Heart right ventricle (tissue), 16 donors: ENCODE data around the gene WWP2. TPM values are rescaled to one million over a fixed set of nuclear protein-coding genes. Genes with fewer than 3 reads are reported as not detected.
"Not testable (repeated sequence)": the region's sequence is repeated elsewhere in the genome, so short reads cannot be mapped to it uniquely, and the experiment has no call there.

ENCODE experiments used
- ATAC-seq, 8 donors: fragments of 200-7000 bp; cut with Tn5 transposase; one replicate each; pipeline ENCODE4 v1.9.1; 2020; ENCODE audit warnings: mild to moderate bottlenecking in 8 of 8, moderate library complexity in 8 of 8, moderate number of reproducible peaks in 1 of 8
- DNase-seq, 2 donors: peaks; one replicate each; pipeline ENCODE4 v3.0.0-alpha.2; 2020
- H3K27ac ChIP-seq, 10 donors: fragments of 200-600 bp; sonication (generic) in 2 of 10; one replicate each; pipeline versions ENCODE4 v1.5.0 to v1.8.0; 2020 to 2022; ENCODE audit warnings: mild to moderate bottlenecking in 3 of 10
- H3K27me3 ChIP-seq, 7 donors: fragments of 200-600 bp; one replicate each; pipeline ENCODE4 v1.8.0; 2021 to 2022; ENCODE audit warnings: mild to moderate bottlenecking in 2 of 7
- H3K36me3 ChIP-seq, 9 donors: fragments of 200-600 bp; sonication (generic) in 1 of 9; one replicate each; pipeline versions ENCODE4 v1.5.0 to v1.8.0; 2020 to 2022; ENCODE audit warnings: mild to moderate bottlenecking in 2 of 9
- H3K4me1 ChIP-seq, 9 donors: fragments of 200-600 bp; sonication (generic) in 1 of 9; one replicate each; pipeline versions ENCODE4 v1.5.0 to v1.8.0; 2020 to 2022; ENCODE audit warnings: mild to moderate bottlenecking in 4 of 9
- H3K4me3 ChIP-seq, 10 donors: fragments of 200-600 bp; sonication (generic) in 2 of 10; one replicate each; pipeline versions ENCODE4 v1.5.0 to v1.8.0; 2020 to 2022; ENCODE audit warnings: mild to moderate bottlenecking in 7 of 10, moderate library complexity in 2 of 10
- H3K9me3 ChIP-seq, 11 donors: fragments of 200-600 bp in 10 of 11; sonication (generic) in 2 of 11; one replicate each; pipeline versions ENCODE4 v1.5.0 to v1.8.0; 2013 to 2022; ENCODE audit warnings: mild to moderate bottlenecking in 2 of 11, control low read depth in 1 of 11, moderate library complexity in 1 of 11
- CTCF ChIP-seq, 9 donors: fragments of 200-600 bp; sonication (generic) in 2 of 9; IDR thresholded peaks; one replicate each; pipeline versions ENCODE4 v1.5.0 to v1.8.0; 2021 to 2022; ENCODE audit warnings: antibody characterized with exemption in 9 of 9, mild to moderate bottlenecking in 5 of 9, moderate library complexity in 1 of 9
- WGBS, 2 donors: extraction: QIAGEN DNeasy Blood & Tissue Kit; methylation state at CpG; one replicate each; pipeline ENCODE4 v1.1.7; 2013; ENCODE audit warnings: inconsistent platforms in 1 of 2; 5-methylcytosine and 5-hydroxymethylcytosine counted together
- intact Hi-C, 10 donors: fragments of 100-400 bp; cut with DNase I; formaldehyde crosslinking; loops; one replicate each; pipeline versions ENCODE4 v1.11.1 to v1.14.2; 2022
- polyA plus RNA-seq, 2 donors: library from polyadenylated mRNA; stranded (reverse); fragments of 200-250 nt; gene quantifications; one replicate each; pipeline ENCODE4 v1.2.3, GENCODE V29; 2013
- total RNA-seq, 10 donors: library from RNA; stranded (reverse); fragmentation: NEBNext Ultra II Directional in 3 of 10; extraction: Animal tissue kit (Norgen Biotek cat#: 25700) in 3 of 10; gene quantifications; one replicate each; pipeline versions ENCODE4 v1.2.1 to v1.2.4, GENCODE V29; 2021 to 2023
- donor health status: Arrhythmogenic right ventricular cardiomyopathy.
- donor health status: ischemic (EF 13 %, LVEDD 7.1; RV severe dilation, severe dysfunction).
- donor health status: healthy with polysubstance abuse.
- donor health status: DM: no; HTN: yes; CAD: no.
- donor health status: DM: no; HTN: no; CAD: no.
- donor health status: ischemic (EF 25% LVEDD 6.9; RV normal size, moderate dysfunction).
- donor health status: ischemic (EF 25% LVEDD 5.7; RV mildly dilated, moderate dysfunction).
- donor health status: healthy.
- donor health status: DM: yes; HTN: yes; CAD: no.
- donor health status: Ischemic cardiomyopathy.
- donor health status: ischemic (EF 35%, LVEDD 5.7; RV mildly dilated, moderate dysfunction).
- donor health status: nonischemic (EF 11% LVEDD 7.7; RV severe dilation, severe dysfunction).
- donor health status: DM: yes; HTN: yes; CAD: no.
- donor health status: PGD.
- donor health status: ischemic (EF 29% LVEDD 5.4; RV normal size, mild dysfunction).
- donor health status: nonischemic (EF 23%, LVEDD 6.1; RV moderate dilation, normal function).

Gene WWP2
- total and polyA plus RNA-seq, 12 donors, result 9.0 to 31.1 (median 20.7) TPM

DNA sequence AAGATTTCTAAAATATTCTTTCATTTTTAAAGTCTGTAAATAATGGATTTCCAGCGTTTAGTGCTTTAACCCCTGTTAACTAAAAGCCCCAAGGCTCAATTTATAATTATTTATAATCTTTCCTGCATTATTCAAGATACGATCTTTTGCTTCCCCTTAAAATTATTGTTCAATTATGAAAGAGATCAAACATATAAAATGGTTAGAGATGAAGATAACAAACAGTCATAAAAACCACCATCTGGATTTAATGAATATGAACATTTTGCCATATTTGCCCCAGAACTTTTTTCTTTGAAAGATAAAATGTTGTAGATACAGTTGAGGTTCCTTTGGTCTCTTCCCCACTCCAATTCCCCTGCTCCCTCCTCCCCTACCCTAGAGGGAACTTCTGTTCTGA lies 17.6 kb downstream of the WWP2 start:
- WGBS, 2 donors, result 90 to 92% methylated on average over 2 of the region's 2 CpGs
- intact Hi-C loops, result no loop called here
- peaks cover 0 to 37% (median 0%) of the 10 kb centered on the region in 9 donors for H3K36me3 ChIP-seq
- ATAC-seq, result no peak
- no peak overlapping the region for H3K27ac ChIP-seq
- no peak for TF ChIP-seq CTCF (IDR thresholded peaks at IDR 0.05)
- H3K9me3 ChIP-seq, result peaks cover 0 to 16% (median 5%) of the 10 kb centered on the region in 11 donors
- H3K27me3 ChIP-seq, result no peaks in the 10 kb centered on the region
- no peaks in the 10 kb centered on the region for H3K4me1 ChIP-seq
- H3K4me3 ChIP-seq, result no peak overlapping the region
- DNase-seq, result no peak

DNA sequence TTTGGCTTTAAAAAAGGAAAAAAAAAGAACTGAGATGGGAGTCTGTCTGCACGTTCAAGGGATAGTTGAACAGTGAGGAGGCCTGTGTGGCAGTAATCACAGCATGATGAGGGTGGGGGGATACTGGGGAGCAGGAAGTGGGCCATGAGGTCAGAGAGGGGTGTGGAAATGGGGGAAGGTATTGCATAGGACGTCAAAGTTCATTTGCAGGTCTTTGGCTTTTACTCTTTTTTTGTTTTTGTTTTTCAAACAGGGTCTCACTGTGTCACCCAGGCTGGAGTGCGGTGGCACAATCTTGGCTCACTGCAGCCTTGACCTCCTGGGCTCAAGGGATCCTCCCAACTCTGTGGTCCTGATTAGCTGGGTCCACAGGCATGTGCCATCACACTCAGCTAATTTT lies 19.0 kb downstream of the WWP2 start:
- no peaks in the 10 kb centered on the region for H3K27me3 ChIP-seq
- DNase-seq (no peak), ATAC-seq (no peak)
- H3K4me1 ChIP-seq, result no peaks in the 10 kb centered on the region
- WGBS, 2 donors, result 76 to 89% methylated on average over 3 of the region's 3 CpGs
- H3K36me3 ChIP-seq, result peaks cover 0 to 35% (median 0%) of the 10 kb centered on the region in 9 donors
- H3K4me3 ChIP-seq, result no peak overlapping the region
- no peak for TF ChIP-seq CTCF (IDR thresholded peaks at IDR 0.05)
- no peak overlapping the region for H3K27ac ChIP-seq
- intact Hi-C loops, result no loop called here
- H3K9me3 ChIP-seq, result peaks cover 0 to 4% (median 0%) of the 10 kb centered on the region in 11 donors

DNA sequence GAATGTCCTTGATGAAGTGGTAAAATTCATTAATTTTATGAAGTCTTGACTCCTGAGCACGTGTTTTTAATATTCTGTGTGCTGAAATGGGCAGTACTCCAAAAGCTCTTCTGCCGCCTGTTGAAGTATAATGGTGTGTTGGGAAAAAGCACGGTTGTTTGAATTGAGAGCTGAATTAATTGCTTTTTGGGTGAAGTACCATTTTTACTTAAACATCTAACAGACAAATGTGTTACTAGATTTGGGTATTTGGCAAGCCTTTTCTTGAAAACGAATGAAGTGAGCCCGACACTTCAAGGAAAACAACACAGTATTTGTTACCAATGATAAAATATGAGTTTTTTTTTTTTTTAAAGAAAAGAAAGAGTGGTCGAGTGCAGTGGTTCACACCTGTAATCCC lies 22.5 kb downstream of the WWP2 start:
- DNase-seq, result no peak
- Histone ChIP-seq H3K36me3 (peaks cover 0 to 57% (median 14%) of the 10 kb centered on the region in 9 donors), H3K27me3 (no peaks in the 10 kb centered on the region), H3K4me3 (no peak overlapping the region), H3K4me1 (no peaks in the 10 kb centered on the region), H3K27ac (no peak overlapping the region), H3K9me3 (no peaks in the 10 kb centered on the region)
- TF ChIP-seq CTCF (IDR thresholded peaks at IDR 0.05), result no peak
- intact Hi-C loops, result no loop called here
- ATAC-seq, result no peak
- WGBS, 2 donors, result 88 to 91% methylated on average over 6 of the region's 6 CpGs

GRCh38 chr16:69787883-69788282 lies 25.8 kb downstream of the WWP2 start:
- TF ChIP-seq CTCF (IDR thresholded peaks at IDR 0.05), result no peak
- intact Hi-C loops, result no loop called here
- Histone ChIP-seq H3K4me1 (no peaks in the 10 kb centered on the region), H3K4me3 (no peak overlapping the region), H3K36me3 (peaks cover 0 to 82% (median 14%) of the 10 kb centered on the region in 9 donors), H3K27me3 (no peaks in the 10 kb centered on the region), H3K9me3 (no peaks in the 10 kb centered on the region), H3K27ac (no peak overlapping the region)
- no peak for DNase-seq
- no peak for ATAC-seq
- 95 to 97% methylated on average over 4 of the region's 4 CpGs for WGBS, 2 donors

DNA sequence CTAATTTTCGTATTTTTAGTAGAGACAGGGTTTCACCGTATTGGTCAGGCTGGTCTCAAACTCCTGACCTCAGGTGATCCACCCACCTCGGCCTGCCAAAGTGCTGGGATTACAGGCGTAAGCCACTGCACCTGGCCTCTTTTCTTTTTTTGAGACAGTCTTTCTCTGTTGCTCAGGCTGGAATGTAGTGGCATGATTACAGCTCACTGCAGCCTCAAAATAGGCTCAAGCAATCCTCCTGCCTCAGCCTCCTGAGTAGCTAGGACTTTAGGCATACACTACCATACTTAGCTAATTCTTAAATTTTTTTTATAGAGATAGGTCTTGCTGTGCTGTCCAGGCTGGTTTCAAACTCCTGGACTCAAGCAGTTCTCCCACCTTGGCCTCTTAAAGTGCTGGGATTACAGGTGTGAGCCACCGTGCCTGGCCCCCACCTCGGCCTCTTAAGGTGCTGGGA lies 29.3 kb downstream of the WWP2 start:
- H3K36me3 ChIP-seq, result peaks cover 0 to 73% (median 14%) of the 10 kb centered on the region in 9 donors
- intact Hi-C loops, result loop anchor here in 1 of 10 donors (10.0 kb wide), 1 partner anchor 73 kb away; no protein-coding TSS in a partner anchor

More for the DNA sequence above, 29.3 kb downstream of the WWP2 start:
- not testable (repeated sequence) for DNase-seq, H3K4me1 ChIP-seq, H3K4me3 ChIP-seq, H3K27me3 ChIP-seq, ATAC-seq, H3K9me3 ChIP-seq, H3K27ac ChIP-seq
- WGBS, 2 donors, result 95 to 98% methylated on average over 6 of the region's 6 CpGs
